Measurements from ENCODE around the gene ATP11A.

- TF ChIP-seq CTCF (IDR thresholded peaks at IDR 0.05 in 8 of 11, conservative IDR thresholded peaks at IDR 0.05 in 3 of 11) (no peak), POLR2AphosphoS5 (IDR thresholded peaks at IDR 0.05) (no peak), POLR2A (IDR thresholded peaks at IDR 0.05) (no peak)
Measured at GRCh38 chr13:112902101-112902651, 212.3 kb downstream of the ATP11A start.
